K562 (cell line): ENCODE results near the gene ASB7. TPM values are rescaled to one million over a fixed set of nuclear protein-coding genes. Genes with fewer than 3 reads are reported as not detected.

Source experiments
- ATAC-seq: fragments of 200-7000 bp; cut with Tn5 transposase; 3 replicates; pipeline ENCODE4 v1.9.1; 2020; ENCODE audit warnings: moderate library complexity
- BruUV-seq: library from RNA; stranded (reverse); fragments of 400-500 nt; replicated peaks from 2 replicates; lab custom pipeline; 2021; lab: Mats Ljungman, UMichigan
- CTCF ChIA-PET: fragments of 300-600 bp; formaldehyde crosslinking; extraction: SDS; loops from one replicate; lab custom pipeline; 2021; ENCODE audit warnings: low intra/inter-chr PET ratio; lab: Yijun Ruan, JAX
- POLR2A ChIA-PET: fragments of 300-600, 350-650 bp; sonication (Branson Sonifier 250); formaldehyde crosslinking; extraction: SDS; loops from one replicate; lab custom pipeline; 2021; ENCODE audit warnings: antibody characterized with exemption, inconsistent platforms; lab: Yijun Ruan, JAX
- DNase-seq, 4 experiments: peaks; one replicate each; pipeline versions ENCODE4 v3.0.0 to v3.0.0-alpha.2; 2011 to 2018; ENCODE audit warnings: low spot score in 3 of 4, mixed read lengths in 3 of 4; ENCODE audit errors: extremely low read depth in 1 of 4
- FAIRE-seq: peaks from 2 replicates; lab custom pipeline; 2011; peaks lifted over from hg19 to GRCh38; lab: Jason Lieb, UNC
- H2AFZ ChIP-seq: 2 replicates; pipeline ENCODE4 v1.6.0; 2011; ENCODE audit warnings: low read depth, low read length, control low read depth, inconsistent platforms
- H3K27ac ChIP-seq: fragments of 200-600 bp; 3 replicates; pipeline ENCODE4 v1.8.0; 2011; ENCODE audit warnings: low read depth, mild to moderate bottlenecking, control low read depth, inconsistent platforms, low read length, moderate library complexity, mixed read lengths; ENCODE audit errors: extremely low read depth
- H3K27me3 ChIP-seq, 2 experiments: fragments of 300-600 bp in 1 of 2; 2 replicates in 1 of 2; 3 replicates in 1 of 2; pipeline versions ENCODE4 v1.6.0 to v1.8.0; 2011; ENCODE audit warnings: inconsistent platforms in 2 of 2, low read length in 2 of 2, mild to moderate bottlenecking in 1 of 2, mixed read lengths in 1 of 2, moderate library complexity in 1 of 2; ENCODE audit not compliant: control insufficient read depth in 2 of 2, insufficient read depth in 2 of 2
- H3K36me3 ChIP-seq: fragments of 300-600 bp; 3 replicates; pipeline ENCODE4 v1.8.0; 2011; ENCODE audit warnings: mild to moderate bottlenecking, low read length, inconsistent platforms; ENCODE audit not compliant: control insufficient read depth, insufficient read depth
- H3K4me1 ChIP-seq, 2 experiments: fragments of 200-600 bp in 1 of 2; replicated peaks in 1 of 2; 2 replicates in 1 of 2; 3 replicates in 1 of 2; pipeline versions ENCODE4 v1.5.1 to v1.8.0; 2011; ENCODE audit warnings: inconsistent platforms in 2 of 2, low read length in 2 of 2, mild to moderate bottlenecking in 1 of 2, mixed read lengths in 1 of 2, moderate library complexity in 1 of 2; ENCODE audit not compliant: control insufficient read depth in 2 of 2, insufficient read depth in 2 of 2
- H3K4me2 ChIP-seq: 2 replicates; pipeline ENCODE4 v1.6.1; 2011; ENCODE audit warnings: low read length, control low read depth, inconsistent platforms, mixed read lengths; ENCODE audit not compliant: insufficient read depth
- H3K4me3 ChIP-seq: fragments of 200-600 bp; sonication (generic), shearing (Covaris generic); 2 replicates; pipeline ENCODE4 v1.5.1; 2016; ENCODE audit warnings: control low read depth, inconsistent platforms
- H3K79me2 ChIP-seq: fragments of 200-600 bp; 3 replicates; pipeline ENCODE4 v1.8.0; 2011; ENCODE audit warnings: low read length, inconsistent platforms; ENCODE audit not compliant: control insufficient read depth, insufficient read depth
- H3K9ac ChIP-seq, 2 experiments: 2 replicates each; pipeline versions ENCODE4 v1.6.0 to v1.6.1; 2011; ENCODE audit warnings: low read depth in 2 of 2, low read length in 2 of 2, control low read depth in 1 of 2, inconsistent platforms in 1 of 2, mild to moderate bottlenecking in 1 of 2, mixed read lengths in 1 of 2; ENCODE audit not compliant: insufficient read depth in 1 of 2
- H3K9me1 ChIP-seq: one replicate; pipeline ENCODE4 v1.6.0; 2011; ENCODE audit warnings: inconsistent platforms, mild to moderate bottlenecking, low read length, moderate library complexity; ENCODE audit not compliant: control insufficient read depth, insufficient read depth
- H3K9me3 ChIP-seq: replicated peaks from 2 replicates; pipeline ENCODE4 v1.5.1; 2011; ENCODE audit warnings: low read depth, low read length, inconsistent platforms; ENCODE audit not compliant: control insufficient read depth, insufficient read depth
- H4K20me1 ChIP-seq: replicated peaks from 2 replicates; pipeline ENCODE4 v1.6.1; 2011; ENCODE audit warnings: low read length, inconsistent platforms, mixed read lengths; ENCODE audit not compliant: control insufficient read depth, insufficient read depth
- CBX8 ChIP-seq: fragments of 200-600 bp; sonication (generic); IDR thresholded peaks from 2 replicates; pipeline ENCODE4 v1.6.1; 2012; ENCODE audit warnings: borderline replicate concordance, mixed run types, low read depth, mild to moderate bottlenecking, moderate library complexity, mixed read lengths, low read length, control low read depth, inconsistent platforms; ENCODE audit not compliant: poor library complexity, severe bottlenecking; ENCODE audit errors: extremely low read depth
- FOXM1 ChIP-seq, 2 experiments: fragments of 450-650 bp in 1 of 2; sonication (generic) in 1 of 2; formaldehyde crosslinking in 1 of 2; IDR thresholded peaks; 2 replicates each; pipeline versions ENCODE4 v1.6.1 to v1.9.0; 2017 to 2022; ENCODE audit warnings: low read depth in 2 of 2, mild to moderate bottlenecking in 2 of 2, missing genetic modification reagents in 1 of 2, moderate library complexity in 1 of 2
- HDAC1 ChIP-seq, 2 experiments: fragments of 450-650 bp; IDR thresholded peaks; 2 replicates each; pipeline ENCODE4 v1.6.1; 2016 to 2017; ENCODE audit warnings: inconsistent platforms in 1 of 2, mild to moderate bottlenecking in 1 of 2, moderate library complexity in 1 of 2
- HMG20B ChIP-seq: fragments of 250-450 bp; sonication (Bioruptor Pico); IDR thresholded peaks from 2 replicates; pipeline ENCODE4 v1.5.0; 2021; ENCODE audit warnings: mild to moderate bottlenecking
- HOXB6 ChIP-seq: fragments of 250-450 bp; sonication (Bioruptor Pico); IDR thresholded peaks from 2 replicates; pipeline ENCODE4 v1.5.1; 2022; ENCODE audit warnings: mild to moderate bottlenecking, borderline replicate concordance
- NUFIP1 ChIP-seq: fragments of 450-650 bp; IDR thresholded peaks from 2 replicates; pipeline ENCODE4 v1.6.1; 2018; ENCODE audit not compliant: partially characterized antibody
- WGBS: fragments of 100-300 bp; shearing (Covaris generic); methylation state at CpG from one replicate; pipeline ENCODE4 v1.1.6; 2016; ENCODE audit warnings: low coverage, mixed read lengths; ENCODE audit not compliant: insufficient coverage; ENCODE audit errors: missing lambda C conversion rate; 5-methylcytosine and 5-hydroxymethylcytosine counted together
- in situ Hi-C: fragments of 300-500 bp; cut with MboI; formaldehyde crosslinking; loops from 4 replicates; pipeline ENCODE4 v1.15.0; 2018; ENCODE audit warnings: inconsistent platforms, mixed read lengths
- intact Hi-C: fragments of 100-400 bp; cut with micrococcal nuclease; formaldehyde crosslinking; loops from 2 replicates; pipeline ENCODE4 v1.14.2; 2022
- polyA plus RNA-seq, 8 experiments: library from polyadenylated mRNA; depleted of rRNA in 4 of 8; stranded (reverse) in 5 of 8; unstranded in 3 of 8; fragments of >200 nt; fragmentation: Nextera tagmentation in 2 of 8; fragmentation: Illumina TruSeq in 1 of 8; extraction: Ambion mirVana in 2 of 8; extraction: Trizol in 1 of 8; gene quantifications; 2 replicates each; pipeline versions ENCODE4 v1.2.1 to v1.2.3, GENCODE V29; 2011 to 2014; ENCODE audit warnings: inconsistent platforms in 1 of 8, missing spikeins in 1 of 8
- total RNA-seq, 7 experiments: library from RNA; depleted of rRNA in 6 of 7; stranded (reverse); fragments of >200 nt in 6 of 7; fragmentation: Illumina TruSeq in 2 of 7; extraction: Trizol in 2 of 7; gene quantifications; 2 replicates each; pipeline versions ENCODE4 v1.2.1 to v1.2.3, GENCODE V29; 2011 to 2021; ENCODE audit warnings: low replicate concordance in 1 of 7
- TF ChIP-seq, protein P1 (sequence below): sonication (generic); formaldehyde crosslinking; IDR thresholded peaks from 2 replicates; pipeline ENCODE4 v1.8.0; 2022; ENCODE audit warnings: mild to moderate bottlenecking, missing genetic modification reagents
- TF ChIP-seq, protein P2 (sequence below): sonication (generic); formaldehyde crosslinking; IDR thresholded peaks from 2 replicates; pipeline ENCODE4 v1.8.0; 2022; ENCODE audit warnings: mild to moderate bottlenecking, missing genetic modification reagents
- TF ChIP-seq, protein P3 (sequence below), 3 experiments: fragments of 200-800 bp in 1 of 3; fragments of 250-450 bp in 1 of 3; fragments of 450-650 bp in 1 of 3; sonication (Bioruptor Pico) in 1 of 3; sonication (Bioruptor generic) in 1 of 3; formaldehyde crosslinking in 1 of 3; IDR thresholded peaks; 2 replicates each; pipeline versions ENCODE4 v1.6.1 to v1.8.0; 2016 to 2022; ENCODE audit warnings: mild to moderate bottlenecking in 2 of 3, missing genetic modification characterization in 2 of 3, missing compliant biosample characterization in 1 of 3, moderate library complexity in 1 of 3
- TF ChIP-seq, protein P4 (sequence below): fragments of 450-650 bp; formaldehyde crosslinking; IDR thresholded peaks from 2 replicates; pipeline ENCODE4 v1.4.0; 2020; ENCODE audit warnings: mild to moderate bottlenecking, mixed read lengths

The ASB7 gene
- total and polyA plus RNA-seq, 9 of the 15 experiments (the other 6 are each of a cell fraction or from before 2014, with no cell fraction given), result 1.8 to 10.1 (median 6.8) TPM

DNA sequence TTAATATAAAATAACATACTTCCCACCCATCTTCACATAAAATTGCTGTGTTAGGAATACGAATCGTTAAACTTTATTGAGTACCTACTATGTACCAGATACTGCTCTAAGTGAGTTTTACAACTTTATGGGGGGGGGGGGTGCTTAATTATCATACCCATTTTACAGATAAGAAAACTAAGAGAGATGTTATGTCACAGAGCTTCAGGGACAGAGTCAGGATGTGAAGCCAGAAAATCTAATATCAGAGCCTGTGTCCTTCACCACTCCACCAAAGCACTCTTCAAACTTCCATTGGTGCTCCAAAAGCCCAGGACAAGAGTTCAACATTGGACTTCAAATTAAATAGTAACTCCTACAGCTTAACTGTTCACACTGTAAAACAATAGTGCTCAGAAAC lies 9.0 kb upstream of the ASB7 start (continued):
- TF ChIP-seq HDAC1 (IDR thresholded peaks at IDR 0.05) (no peak), CBX8 (no peak)
- TF ChIP-seq, protein P1, sequence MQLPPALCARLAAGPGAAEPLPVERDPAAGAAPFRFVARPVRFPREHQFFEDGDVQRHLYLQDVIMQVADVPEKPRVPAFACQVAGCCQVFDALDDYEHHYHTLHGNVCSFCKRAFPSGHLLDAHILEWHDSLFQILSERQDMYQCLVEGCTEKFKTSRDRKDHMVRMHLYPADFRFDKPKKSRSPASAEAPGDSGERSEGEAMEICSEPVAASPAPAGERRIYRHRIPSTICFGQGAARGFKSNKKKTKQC, result no peak
- TF ChIP-seq, all 486 proteins: peak for 3

DNA sequence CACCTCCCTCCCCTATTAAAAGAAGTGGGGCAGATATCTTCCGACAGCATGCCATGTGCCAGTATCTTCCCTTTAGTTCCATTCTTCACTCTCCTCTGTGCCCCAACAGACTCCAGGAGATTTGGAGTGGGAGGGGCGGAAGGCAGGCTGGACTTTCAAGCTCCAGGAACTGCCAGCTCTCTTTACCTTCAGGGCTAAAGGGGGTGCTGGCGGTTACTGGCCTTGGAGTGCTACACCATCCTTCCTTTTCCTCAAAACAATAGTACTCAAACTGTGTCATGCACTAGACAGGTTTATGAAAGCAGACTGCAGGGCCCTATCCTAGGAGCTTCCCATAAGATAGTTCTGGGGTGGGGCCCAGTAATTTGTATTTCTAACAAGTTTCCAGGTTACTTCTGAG lies 6.4 kb upstream of the ASB7 start:
- BruUV-seq, result no TSS peak
- peak overlapping the region; percentile 52 to 78; a peak in 3 of 4 replicates for H3K9ac ChIP-seq
- H4K20me1 ChIP-seq, result no peaks in the 10 kb centered on the region
- POLR2A ChIA-PET, result interaction anchor here (0.7 to 1.1 kb wide), 4 partner anchors 8 to 1499 kb away, joined by 3 to 5 read pairs (median 3); no protein-coding TSS in a partner anchor
- peak overlapping the region; percentile 70 for H3K4me2 ChIP-seq
- intact Hi-C loops, result no loop called here
- peaks cover 8 to 41% of the 10 kb centered on the region in 2 experiments for H3K4me1 ChIP-seq
- 27% methylated on average over 3 of the region's 3 CpGs for WGBS
- CTCF ChIA-PET, result no interaction called here
- in situ Hi-C loops, result no loop called here
- peak overlapping the region; percentile 22 for H3K4me3 ChIP-seq
- FAIRE-seq (no peak), DNase-seq (peak; percentile 13 to 44 (median 19)), ATAC-seq (peak; percentile 44)
- no peaks in the 10 kb centered on the region for H3K9me1 ChIP-seq
- no peaks in the 10 kb centered on the region for H3K9me3 ChIP-seq
- peaks cover 27% of the 10 kb centered on the region; the same call in 2 of the 3 replicates for H3K36me3 ChIP-seq
- peak overlapping the region; percentile 15; the same call in 1 of the 2 replicates for H2AFZ ChIP-seq
- H3K79me2 ChIP-seq, result peaks cover 100% of the 10 kb centered on the region
- H3K27ac ChIP-seq, result peak overlapping the region; percentile 71
- no peaks in the 10 kb centered on the region for H3K27me3 ChIP-seq
- TF ChIP-seq, protein P2, sequence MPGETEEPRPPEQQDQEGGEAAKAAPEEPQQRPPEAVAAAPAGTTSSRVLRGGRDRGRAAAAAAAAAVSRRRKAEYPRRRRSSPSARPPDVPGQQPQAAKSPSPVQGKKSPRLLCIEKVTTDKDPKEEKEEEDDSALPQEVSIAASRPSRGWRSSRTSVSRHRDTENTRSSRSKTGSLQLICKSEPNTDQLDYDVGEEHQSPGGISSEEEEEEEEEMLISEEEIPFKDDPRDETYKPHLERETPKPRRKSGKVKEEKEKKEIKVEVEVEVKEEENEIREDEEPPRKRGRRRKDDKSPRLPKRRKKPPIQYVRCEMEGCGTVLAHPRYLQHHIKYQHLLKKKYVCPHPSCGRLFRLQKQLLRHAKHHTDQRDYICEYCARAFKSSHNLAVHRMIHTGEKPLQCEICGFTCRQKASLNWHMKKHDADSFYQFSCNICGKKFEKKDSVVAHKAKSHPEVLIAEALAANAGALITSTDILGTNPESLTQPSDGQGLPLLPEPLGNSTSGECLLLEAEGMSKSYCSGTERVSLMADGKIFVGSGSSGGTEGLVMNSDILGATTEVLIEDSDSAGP, result no peak
- TF ChIP-seq, protein P3, sequence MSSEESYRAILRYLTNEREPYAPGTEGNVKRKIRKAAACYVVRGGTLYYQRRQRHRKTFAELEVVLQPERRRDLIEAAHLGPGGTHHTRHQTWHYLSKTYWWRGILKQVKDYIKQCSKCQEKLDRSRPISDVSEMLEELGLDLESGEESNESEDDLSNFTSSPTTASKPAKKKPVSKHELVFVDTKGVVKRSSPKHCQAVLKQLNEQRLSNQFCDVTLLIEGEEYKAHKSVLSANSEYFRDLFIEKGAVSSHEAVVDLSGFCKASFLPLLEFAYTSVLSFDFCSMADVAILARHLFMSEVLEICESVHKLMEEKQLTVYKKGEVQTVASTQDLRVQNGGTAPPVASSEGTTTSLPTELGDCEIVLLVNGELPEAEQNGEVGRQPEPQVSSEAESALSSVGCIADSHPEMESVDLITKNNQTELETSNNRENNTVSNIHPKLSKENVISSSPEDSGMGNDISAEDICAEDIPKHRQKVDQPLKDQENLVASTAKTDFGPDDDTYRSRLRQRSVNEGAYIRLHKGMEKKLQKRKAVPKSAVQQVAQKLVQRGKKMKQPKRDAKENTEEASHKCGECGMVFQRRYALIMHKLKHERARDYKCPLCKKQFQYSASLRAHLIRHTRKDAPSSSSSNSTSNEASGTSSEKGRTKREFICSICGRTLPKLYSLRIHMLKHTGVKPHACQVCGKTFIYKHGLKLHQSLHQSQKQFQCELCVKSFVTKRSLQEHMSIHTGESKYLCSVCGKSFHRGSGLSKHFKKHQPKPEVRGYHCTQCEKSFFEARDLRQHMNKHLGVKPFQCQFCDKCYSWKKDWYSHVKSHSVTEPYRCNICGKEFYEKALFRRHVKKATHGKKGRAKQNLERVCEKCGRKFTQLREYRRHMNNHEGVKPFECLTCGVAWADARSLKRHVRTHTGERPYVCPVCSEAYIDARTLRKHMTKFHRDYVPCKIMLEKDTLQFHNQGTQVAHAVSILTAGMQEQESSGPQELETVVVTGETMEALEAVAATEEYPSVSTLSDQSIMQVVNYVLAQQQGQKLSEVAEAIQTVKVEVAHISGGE (CRISPR knock-in tag; IDR thresholded peaks at IDR 0.05), result 0 out of 6 replicates have a peak, but pooled peaks of 1 of the 3 experiments have one; percentile 33
- TF ChIP-seq, protein P4, sequence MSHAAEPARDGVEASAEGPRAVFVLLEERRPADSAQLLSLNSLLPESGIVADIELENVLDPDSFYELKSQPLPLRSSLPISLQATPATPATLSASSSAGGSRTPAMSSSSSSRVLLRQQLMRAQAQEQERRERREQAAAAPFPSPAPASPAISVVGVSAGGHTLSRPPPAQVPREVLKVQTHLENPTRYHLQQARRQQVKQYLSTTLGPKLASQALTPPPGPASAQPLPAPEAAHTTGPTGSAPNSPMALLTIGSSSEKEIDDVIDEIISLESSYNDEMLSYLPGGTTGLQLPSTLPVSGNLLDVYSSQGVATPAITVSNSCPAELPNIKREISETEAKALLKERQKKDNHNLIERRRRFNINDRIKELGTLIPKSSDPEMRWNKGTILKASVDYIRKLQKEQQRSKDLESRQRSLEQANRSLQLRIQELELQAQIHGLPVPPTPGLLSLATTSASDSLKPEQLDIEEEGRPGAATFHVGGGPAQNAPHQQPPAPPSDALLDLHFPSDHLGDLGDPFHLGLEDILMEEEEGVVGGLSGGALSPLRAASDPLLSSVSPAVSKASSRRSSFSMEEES (CRISPR knock-in tag), result peak; percentile 27; the same call in 1 of the 2 replicates
- TF ChIP-seq HMG20B (CRISPR knock-in tag) (no peak), HOXB6 (CRISPR knock-in tag) (no peak), NUFIP1 (no peak), FOXM1 (IDR thresholded peaks at IDR 0.05; ENCODE audit: low read depth) (no peak), FOXM1 (CRISPR knock-in tag; IDR thresholded peaks at IDR 0.05; ENCODE audit: low read depth) (no peak)
